ENCODE measurements around the gene CUX1. TPM values are rescaled to one million over a fixed set of nuclear protein-coding genes. Genes with fewer than 3 reads are reported as not detected.

The CUX1 gene
- total RNA-seq, 2 experiments from 2014 or later: 21.1 to 22.4 TPM

DNA sequence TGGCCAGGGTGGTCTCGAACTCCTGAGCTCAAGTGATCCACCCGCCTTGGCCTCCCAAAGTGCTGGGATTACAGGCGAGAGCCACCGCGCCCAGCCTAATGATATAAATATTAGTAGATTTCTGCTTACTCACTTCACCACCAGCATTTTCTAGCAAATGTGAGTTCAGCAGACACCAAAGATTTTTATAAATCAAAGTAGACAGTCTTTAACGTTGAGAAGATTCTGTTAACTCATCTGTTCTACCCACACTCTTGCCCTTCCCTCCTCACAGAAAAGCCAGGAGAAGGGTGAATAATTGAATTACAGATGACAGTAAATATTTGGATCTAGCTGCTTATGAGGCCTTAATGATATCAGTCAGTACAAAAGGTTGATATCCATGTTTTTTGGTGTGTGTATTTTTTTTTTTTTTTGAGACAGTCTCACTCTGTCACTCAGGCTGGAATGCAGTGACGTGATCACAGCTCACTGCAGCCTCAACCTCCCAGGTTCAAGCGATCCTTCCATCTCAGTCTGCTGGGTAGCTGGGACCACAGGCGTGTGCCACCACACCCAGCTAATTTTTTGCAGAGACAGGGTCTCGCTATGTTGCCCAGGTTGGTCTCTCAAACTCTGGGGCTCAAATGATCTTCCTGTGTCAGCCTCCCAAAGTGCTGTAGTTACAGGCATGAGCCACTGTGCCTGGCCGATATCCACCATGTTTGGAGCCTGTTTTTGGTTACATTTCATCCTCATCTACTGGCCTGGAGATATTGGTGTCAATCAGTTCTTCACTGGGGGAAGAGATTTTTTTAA is 120.5 kb downstream of the CUX1 start:
- Mint-ChIP-seq H3K27me3 (no peaks in the 10 kb centered on the region), H3K36me3 (ENCODE audit: low read depth) (no peaks in the 10 kb centered on the region), H3K27ac (no peak overlapping the region), H3K9me3 (no peaks in the 10 kb centered on the region), H3K4me3 (no peak overlapping the region), H3K4me1 (no peaks in the 10 kb centered on the region)
- no peak for DNase-seq
- CTCF ChIA-PET: interaction anchor here (0.7 kb wide), 1 partner anchor 356 kb away, joined by 3 read pairs; no protein-coding TSS in a partner anchor
- POLR2A ChIA-PET: no interaction called here

DNA sequence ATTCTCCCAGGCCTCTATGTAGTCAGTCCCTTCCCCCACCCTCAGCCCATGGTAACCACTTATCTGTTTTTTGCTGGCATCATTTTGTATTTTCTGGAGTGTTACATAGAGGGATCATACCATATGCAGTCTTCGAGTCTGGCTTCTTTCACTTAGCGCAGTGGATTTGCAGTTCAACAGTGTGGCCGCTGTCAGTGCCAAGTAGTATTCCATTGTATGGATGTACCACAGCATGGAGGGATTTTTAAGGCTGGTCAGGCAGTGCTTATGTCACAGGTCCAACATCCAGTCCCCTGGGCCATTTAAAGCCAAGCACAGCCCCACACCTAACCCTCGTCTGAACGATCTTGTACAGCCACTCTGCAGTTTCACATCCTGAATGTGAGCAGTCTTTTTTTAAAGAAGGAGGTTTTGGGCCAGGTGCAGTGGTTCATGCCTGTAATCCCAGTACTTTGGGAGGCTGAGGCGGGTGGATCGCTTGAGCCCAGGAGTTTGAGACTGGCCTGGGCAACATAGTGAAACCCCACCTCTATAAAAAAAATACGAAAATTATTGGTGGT is 121.8 kb downstream of the CUX1 start:
- ChIA-PET POLR2A (no interaction called here), CTCF (no interaction called here)
- Mint-ChIP-seq H3K9me3 (no peaks in the 10 kb centered on the region), H3K36me3 (ENCODE audit: low read depth) (no peaks in the 10 kb centered on the region), H3K4me1 (no peaks in the 10 kb centered on the region), H3K27me3 (no peaks in the 10 kb centered on the region), H3K4me3 (no peak overlapping the region), H3K27ac (no peak overlapping the region)
- DNase-seq: no peak

DNA sequence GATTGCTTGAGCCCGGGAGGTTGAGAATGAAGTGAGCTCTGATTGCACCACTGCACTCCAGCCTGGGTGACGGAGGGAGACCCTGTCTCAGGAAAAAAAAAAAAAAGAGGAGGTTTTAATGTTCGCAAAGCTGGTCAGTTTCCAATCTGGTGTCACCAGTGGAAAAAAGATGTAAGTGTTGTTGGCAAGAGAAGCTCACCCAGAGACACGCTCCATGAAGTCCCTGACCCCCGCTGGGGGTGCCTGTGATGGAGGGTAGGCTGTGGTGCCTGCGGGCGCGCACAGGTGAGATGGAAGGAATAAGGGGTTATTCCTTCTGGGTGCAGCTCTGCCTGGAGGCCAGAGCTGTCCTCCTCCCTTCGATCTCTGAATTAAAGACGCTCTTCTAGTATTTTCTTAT is 122.7 kb downstream of the CUX1 start:
- Mint-ChIP-seq H3K4me3 (no peak overlapping the region), H3K9me3 (no peaks in the 10 kb centered on the region), H3K36me3 (ENCODE audit: low read depth) (no peaks in the 10 kb centered on the region), H3K27me3 (no peaks in the 10 kb centered on the region), H3K4me1 (no peaks in the 10 kb centered on the region), H3K27ac (no peak overlapping the region)
- POLR2A ChIA-PET: no interaction called here
- CTCF ChIA-PET: no interaction called here
- no peak for DNase-seq

DNA sequence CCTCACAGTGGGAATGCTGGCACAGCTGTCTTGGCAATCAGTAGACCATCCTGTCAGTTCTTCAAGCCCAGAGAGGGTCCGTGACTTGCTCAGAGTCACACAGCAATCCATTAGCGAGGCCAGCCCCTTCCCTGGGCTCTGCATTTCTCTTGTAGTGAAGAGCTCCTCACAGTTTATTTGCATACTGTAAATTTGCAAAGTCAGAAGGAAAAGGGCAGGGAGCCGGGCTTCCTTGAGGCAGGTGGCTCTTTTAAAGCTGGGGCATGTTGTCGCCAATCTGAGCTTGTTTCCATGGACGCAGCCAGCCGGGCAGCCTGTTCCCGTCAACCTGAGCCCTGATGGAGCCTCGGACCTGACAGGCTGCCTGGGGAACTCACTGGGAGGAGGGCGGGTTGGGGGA is 123.4 kb downstream of the CUX1 start:
- Mint-ChIP-seq H3K4me1 (no peaks in the 10 kb centered on the region), H3K27me3 (no peaks in the 10 kb centered on the region), H3K9me3 (no peaks in the 10 kb centered on the region), H3K4me3 (no peak overlapping the region), H3K36me3 (ENCODE audit: low read depth) (no peaks in the 10 kb centered on the region), H3K27ac (no peak overlapping the region)
- DNase-seq: no peak
- ChIA-PET CTCF (no interaction called here), POLR2A (no interaction called here)

DNA sequence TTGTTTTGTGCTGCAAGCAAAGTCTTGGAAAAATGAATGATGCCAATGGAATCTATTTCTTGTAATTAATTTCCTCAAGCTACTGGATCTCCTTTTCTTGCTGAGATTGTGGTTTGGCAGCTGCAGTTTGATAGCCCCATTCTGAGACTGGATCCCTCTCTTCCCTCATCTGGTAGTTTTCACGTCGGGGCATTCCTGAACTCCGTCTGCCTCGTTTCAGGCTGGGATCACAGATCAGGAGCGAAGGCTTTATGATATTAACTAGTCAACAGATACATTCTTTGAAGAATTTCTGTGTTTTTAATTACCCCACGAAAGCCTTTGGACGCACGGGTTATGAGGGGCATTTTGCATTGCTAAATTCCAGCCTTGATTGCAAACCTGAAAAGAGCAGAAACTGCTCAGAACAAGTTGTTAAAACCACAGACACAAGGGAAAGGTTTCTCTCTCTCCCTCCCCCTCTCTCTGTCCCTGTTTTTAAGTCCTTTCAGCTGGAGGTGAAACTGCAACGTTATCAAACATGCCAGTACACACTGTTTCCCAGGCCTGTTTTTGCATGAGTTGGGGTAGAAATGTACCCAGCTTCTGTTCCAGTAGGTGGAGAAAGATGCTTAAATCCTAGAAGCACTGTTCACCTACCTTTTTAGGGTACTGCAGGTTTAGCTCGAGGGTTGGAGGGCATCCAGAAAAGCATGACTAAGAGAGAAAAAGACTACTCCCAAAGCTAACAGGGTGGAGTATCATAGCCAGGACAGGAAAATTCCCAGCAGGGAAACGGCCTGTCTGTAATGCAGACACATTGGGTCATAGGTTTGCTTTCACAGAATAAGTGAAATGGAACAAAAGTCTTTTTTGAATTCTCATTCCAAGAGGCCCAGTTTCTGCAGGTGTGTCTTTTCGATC is 124.3 kb downstream of the CUX1 start:
- ChIA-PET CTCF (no interaction called here), POLR2A (no interaction called here)
- no peaks in the 10 kb centered on the region for H3K27me3 Mint-ChIP-seq
- H3K27ac Mint-ChIP-seq: no peak overlapping the region
- no peak for DNase-seq
- no peaks in the 10 kb centered on the region for H3K9me3 Mint-ChIP-seq
- H3K36me3 Mint-ChIP-seq (ENCODE audit: low read depth): no peaks in the 10 kb centered on the region
- H3K4me1 Mint-ChIP-seq: no peaks in the 10 kb centered on the region
- no peak overlapping the region for H3K4me3 Mint-ChIP-seq

DNA sequence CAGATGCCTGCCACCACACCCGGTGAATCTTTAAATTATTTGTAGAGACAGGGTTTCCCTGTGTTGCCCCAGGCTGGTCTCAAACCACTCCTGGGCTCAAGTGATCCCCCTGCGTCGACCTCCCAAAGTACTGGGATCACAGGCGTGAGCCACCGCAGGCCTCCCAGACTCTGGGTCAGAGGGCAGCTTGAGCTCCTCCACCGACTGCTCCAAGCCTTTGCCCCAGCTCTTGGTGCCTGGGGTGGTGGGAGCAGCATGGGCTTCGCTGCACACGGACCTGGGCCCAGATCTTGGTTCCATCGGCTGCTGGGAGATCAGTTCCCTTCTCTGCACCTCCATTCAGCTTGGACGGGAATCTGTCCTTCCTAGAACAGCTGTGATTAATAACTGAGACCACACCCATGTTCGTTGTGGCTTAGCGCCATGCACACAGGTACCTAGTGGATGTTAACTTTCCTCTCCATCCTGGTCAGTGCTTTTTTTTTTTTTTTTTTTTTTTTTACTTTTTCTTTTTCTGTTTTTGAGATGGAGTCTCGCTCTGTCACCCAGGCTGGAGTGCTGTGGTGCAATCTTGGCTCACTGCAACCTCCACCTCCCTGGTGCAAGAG is 125.3 kb downstream of the CUX1 start:
- H3K36me3 Mint-ChIP-seq (ENCODE audit: low read depth): no peaks in the 10 kb centered on the region
- H3K27ac Mint-ChIP-seq: no peak overlapping the region
- no peak overlapping the region for H3K4me3 Mint-ChIP-seq
- ChIA-PET POLR2A (no interaction called here), CTCF (no interaction called here)
- H3K9me3 Mint-ChIP-seq: no peaks in the 10 kb centered on the region
- no peaks in the 10 kb centered on the region for H3K27me3 Mint-ChIP-seq
- DNase-seq: no peak
- H3K4me1 Mint-ChIP-seq: no peaks in the 10 kb centered on the region

DNA sequence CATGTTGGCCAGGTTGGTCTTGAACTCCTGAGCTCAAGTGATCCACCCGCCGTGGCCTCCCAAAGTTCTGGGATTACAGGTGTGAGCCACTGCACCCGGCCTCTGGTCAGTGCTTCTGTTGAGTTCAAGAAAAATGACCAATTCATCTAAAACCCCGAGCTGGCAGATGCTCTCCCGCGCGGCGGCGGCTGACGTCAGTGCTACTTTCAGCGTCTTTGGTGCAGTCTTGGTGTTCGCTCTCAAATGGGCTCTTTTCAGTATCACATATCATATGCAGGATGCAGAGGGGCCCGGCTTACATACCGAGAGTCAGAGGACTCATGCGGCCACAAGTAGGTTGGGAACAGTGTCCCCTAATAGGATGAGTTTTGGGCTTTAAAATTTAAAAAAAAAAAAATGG is 125.9 kb downstream of the CUX1 start:
- Mint-ChIP-seq H3K36me3 (ENCODE audit: low read depth) (no peaks in the 10 kb centered on the region), H3K27ac (no peak overlapping the region), H3K27me3 (no peaks in the 10 kb centered on the region), H3K4me1 (no peaks in the 10 kb centered on the region), H3K4me3 (no peak overlapping the region), H3K9me3 (no peaks in the 10 kb centered on the region)
- CTCF ChIA-PET: no interaction called here
- no peak for DNase-seq
- POLR2A ChIA-PET: no interaction called here

DNA sequence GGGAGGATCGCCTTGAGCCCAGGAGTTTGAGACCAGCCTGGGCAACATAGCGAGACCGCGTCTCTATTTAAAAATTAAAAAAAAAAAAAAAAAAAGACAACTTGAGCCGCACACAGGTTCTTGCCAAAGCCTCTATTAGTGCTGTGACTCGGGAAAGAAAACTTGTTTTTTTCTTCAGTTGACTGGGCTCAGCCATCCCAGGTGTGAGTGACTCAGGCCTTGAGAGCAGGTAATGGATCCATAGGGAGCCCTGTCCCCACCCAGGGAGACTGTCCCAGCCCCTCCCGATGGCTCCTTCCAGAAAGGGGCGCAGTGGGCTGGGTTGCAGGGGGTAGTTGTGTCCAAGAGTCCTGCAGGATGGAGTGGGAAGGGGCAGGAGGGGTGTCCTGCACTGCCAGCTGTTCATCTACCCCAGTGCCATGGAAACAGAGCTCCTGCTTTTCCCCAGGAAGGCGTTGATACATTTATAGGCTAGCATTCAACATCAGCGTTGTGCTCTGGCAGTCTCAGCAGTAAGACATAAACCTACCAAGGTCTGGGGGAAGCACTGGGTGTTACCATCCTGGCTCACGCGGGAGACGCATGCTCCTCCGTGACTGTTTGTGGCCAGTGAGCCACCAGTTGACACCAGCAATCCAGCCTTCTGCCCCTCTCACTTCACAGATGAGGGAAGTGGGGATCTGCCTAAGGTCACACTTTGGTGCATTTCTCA is 126.6 kb downstream of the CUX1 start:
- no peak for DNase-seq
- Mint-ChIP-seq H3K27me3 (no peaks in the 10 kb centered on the region), H3K4me1 (no peaks in the 10 kb centered on the region), H3K4me3 (no peak overlapping the region), H3K27ac (no peak overlapping the region), H3K36me3 (ENCODE audit: low read depth) (no peaks in the 10 kb centered on the region), H3K9me3 (no peaks in the 10 kb centered on the region)
- POLR2A ChIA-PET: no interaction called here
- CTCF ChIA-PET: no interaction called here

DNA sequence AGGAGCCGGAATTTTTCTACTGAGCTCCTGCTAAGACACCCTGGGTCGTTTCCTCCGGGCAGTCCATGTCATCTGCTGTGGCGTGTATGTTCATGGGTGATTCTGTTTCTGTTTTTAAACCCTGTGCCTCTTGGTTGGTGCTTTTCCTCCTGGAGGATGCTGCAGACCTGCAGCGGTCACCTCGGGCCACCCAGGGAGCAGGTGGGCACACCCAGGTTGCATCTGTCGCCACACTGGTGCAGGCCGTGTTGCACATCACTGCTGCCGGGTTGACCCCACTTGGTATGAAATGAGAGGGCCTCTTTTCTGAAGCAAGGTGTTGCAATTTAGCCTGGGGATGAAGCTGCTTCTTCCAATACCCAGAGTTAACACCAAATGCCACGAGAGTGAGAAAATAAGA is 127.2 kb downstream of the CUX1 start:
- Mint-ChIP-seq H3K4me1 (no peaks in the 10 kb centered on the region), H3K36me3 (ENCODE audit: low read depth) (no peaks in the 10 kb centered on the region), H3K4me3 (no peak overlapping the region), H3K9me3 (no peaks in the 10 kb centered on the region), H3K27me3 (no peaks in the 10 kb centered on the region), H3K27ac (no peak overlapping the region)
- POLR2A ChIA-PET: no interaction called here
- CTCF ChIA-PET: no interaction called here
- DNase-seq: no peak

DNA sequence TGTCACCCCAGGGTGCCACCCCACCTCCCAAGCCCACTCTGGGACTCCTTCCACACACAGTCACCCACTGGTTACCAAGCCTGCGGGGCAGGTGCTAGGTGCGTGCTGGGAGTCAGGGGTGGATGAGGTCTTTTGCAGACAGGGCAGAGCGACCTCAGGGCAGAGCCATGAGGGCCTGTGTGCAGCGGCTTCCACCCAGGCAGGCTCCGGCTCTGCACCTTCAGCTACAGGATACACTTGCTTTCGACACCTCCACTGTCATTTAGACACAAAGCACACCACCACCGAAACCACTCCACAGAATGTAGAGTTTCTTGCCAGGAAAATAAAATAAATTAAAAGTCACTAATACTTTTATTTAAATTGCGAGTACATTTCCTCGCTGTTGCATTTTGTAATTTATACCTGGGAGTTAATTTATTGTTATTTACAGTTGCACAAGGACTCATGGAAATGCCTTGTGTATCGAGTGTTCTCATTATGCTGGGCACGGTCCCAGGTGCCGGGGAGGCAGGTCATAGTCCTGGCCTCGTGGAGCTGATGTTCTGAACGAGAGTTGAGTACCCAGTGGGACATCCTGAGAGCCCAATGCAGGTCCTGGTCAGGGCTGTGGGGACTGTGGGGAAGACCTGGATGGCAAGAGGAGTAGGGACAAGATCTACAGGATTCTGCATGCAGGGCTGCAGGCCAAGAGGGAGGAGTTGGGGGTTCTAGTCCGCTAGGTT is 127.8 kb downstream of the CUX1 start:
- Mint-ChIP-seq H3K4me1 (no peaks in the 10 kb centered on the region), H3K4me3 (no peak overlapping the region), H3K36me3 (ENCODE audit: low read depth) (no peaks in the 10 kb centered on the region), H3K27ac (no peak overlapping the region), H3K9me3 (no peaks in the 10 kb centered on the region), H3K27me3 (no peaks in the 10 kb centered on the region)
- ChIA-PET POLR2A (no interaction called here), CTCF (no interaction called here)
- no peak for DNase-seq

DNA sequence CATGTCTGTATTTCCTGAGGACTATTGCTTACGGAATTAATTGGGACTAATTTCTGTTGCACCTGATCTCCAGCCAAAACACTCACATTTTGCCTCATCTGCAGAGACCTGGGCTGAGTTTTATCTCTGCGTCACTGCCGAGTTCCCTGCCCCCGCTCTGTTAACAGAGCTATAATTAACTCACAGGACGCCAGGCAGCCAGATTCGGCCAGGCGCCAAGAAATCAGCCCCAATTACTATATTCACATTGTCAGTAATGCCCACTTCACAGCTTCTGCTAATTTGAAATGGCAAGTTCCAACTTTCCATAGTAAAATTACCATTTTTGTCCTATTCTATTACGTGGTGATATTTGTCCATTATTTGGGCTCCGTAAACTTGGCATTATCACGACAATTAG is 130.5 kb downstream of the CUX1 start:
- Mint-ChIP-seq H3K4me3 (no peak overlapping the region), H3K4me1 (no peaks in the 10 kb centered on the region), H3K27me3 (no peaks in the 10 kb centered on the region), H3K27ac (no peak overlapping the region), H3K9me3 (no peaks in the 10 kb centered on the region), H3K36me3 (ENCODE audit: low read depth) (no peaks in the 10 kb centered on the region)
- POLR2A ChIA-PET: no interaction called here
- CTCF ChIA-PET: no interaction called here
- no peak for DNase-seq

DNA sequence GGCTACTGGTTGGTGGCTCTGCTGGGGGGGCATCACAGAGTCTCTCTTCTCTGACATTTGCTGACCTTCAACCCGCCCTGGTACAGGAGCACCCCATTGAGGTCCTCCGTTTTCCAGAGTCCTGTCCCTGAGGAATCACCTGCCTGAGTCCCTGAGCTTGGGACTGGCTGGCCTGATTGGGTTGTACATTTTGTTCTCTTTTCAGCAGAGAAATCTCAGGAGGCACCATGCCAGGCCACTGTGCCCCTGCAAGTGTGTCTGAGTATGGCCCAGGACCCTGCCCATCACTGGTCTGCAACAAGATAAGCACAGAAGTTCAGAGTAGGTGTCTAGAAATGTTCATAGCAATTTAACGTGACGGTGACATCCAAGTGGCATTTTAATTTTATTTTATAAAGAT is 131.2 kb downstream of the CUX1 start:
- Mint-ChIP-seq H3K27me3 (no peaks in the 10 kb centered on the region), H3K36me3 (ENCODE audit: low read depth) (no peaks in the 10 kb centered on the region), H3K4me3 (no peak overlapping the region), H3K9me3 (no peaks in the 10 kb centered on the region), H3K4me1 (peaks cover 6% of the 10 kb centered on the region), H3K27ac (no peak overlapping the region)
- POLR2A ChIA-PET: no interaction called here
- no peak for DNase-seq
- CTCF ChIA-PET: no interaction called here
